Measurements from ENCODE around the gene MRPL51. TPM values are rescaled to one million over a fixed set of nuclear protein-coding genes. Genes with fewer than 3 reads are reported as not detected.

MRPL51 gene
- total and polyA plus RNA-seq, 10 of the 15 experiments (the other 5 are each of a cell fraction or from before 2014, with no cell fraction given): 137 to 1,202 (median 267) TPM

- ATAC-seq (no peak), DNase-seq (ENCODE audit: low read depth, low spot score) (no peak), FAIRE-seq (no peak)
- H2AFZ ChIP-seq (ENCODE audit: control insufficient read depth, low read depth, low read length): no peak overlapping the region
- no TSS peak for BruUV-seq (replicated peaks)
- no peak overlapping the region for H3K9ac ChIP-seq (ENCODE audit: control insufficient read depth, insufficient read depth, low read length)
- RAD21 ChIA-PET (ENCODE audit: unreplicated experiment): no interaction called here
- TF ChIP-seq MLLT1 (IDR thresholded peaks at IDR 0.05) (no peak), POLR2AphosphoS2 (IDR thresholded peaks at IDR 0.05; ENCODE audit: low read depth, low read length) (no peak)
- TF ChIP-seq, protein P1, sequence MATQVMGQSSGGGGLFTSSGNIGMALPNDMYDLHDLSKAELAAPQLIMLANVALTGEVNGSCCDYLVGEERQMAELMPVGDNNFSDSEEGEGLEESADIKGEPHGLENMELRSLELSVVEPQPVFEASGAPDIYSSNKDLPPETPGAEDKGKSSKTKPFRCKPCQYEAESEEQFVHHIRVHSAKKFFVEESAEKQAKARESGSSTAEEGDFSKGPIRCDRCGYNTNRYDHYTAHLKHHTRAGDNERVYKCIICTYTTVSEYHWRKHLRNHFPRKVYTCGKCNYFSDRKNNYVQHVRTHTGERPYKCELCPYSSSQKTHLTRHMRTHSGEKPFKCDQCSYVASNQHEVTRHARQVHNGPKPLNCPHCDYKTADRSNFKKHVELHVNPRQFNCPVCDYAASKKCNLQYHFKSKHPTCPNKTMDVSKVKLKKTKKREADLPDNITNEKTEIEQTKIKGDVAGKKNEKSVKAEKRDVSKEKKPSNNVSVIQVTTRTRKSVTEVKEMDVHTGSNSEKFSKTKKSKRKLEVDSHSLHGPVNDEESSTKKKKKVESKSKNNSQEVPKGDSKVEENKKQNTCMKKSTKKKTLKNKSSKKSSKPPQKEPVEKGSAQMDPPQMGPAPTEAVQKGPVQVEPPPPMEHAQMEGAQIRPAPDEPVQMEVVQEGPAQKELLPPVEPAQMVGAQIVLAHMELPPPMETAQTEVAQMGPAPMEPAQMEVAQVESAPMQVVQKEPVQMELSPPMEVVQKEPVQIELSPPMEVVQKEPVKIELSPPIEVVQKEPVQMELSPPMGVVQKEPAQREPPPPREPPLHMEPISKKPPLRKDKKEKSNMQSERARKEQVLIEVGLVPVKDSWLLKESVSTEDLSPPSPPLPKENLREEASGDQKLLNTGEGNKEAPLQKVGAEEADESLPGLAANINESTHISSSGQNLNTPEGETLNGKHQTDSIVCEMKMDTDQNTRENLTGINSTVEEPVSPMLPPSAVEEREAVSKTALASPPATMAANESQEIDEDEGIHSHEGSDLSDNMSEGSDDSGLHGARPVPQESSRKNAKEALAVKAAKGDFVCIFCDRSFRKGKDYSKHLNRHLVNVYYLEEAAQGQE (IDR thresholded peaks at IDR 0.05; ENCODE audit: low read depth, low read length): no peak
- CTCF ChIA-PET: interaction anchor here (1.4 kb wide), 1 partner anchor 11 kb away, joined by 3 read pairs; no protein-coding TSS in a partner anchor
- no peaks in the 10 kb centered on the region for H3K27me3 ChIP-seq (replicated peaks in 1 of 2; ENCODE audit: control insufficient read depth in 2 of 2, insufficient read depth in 2 of 2, low read length in 1 of 2)
- in situ Hi-C loops (cut with MboI): no loop called here
- no peak overlapping the region for H3K27ac ChIP-seq (ENCODE audit: control insufficient read depth, insufficient read depth)
- no peaks in the 10 kb centered on the region for H4K20me1 ChIP-seq (ENCODE audit: control insufficient read depth, insufficient read depth)
- H3K36me3 ChIP-seq (ENCODE audit: control insufficient read depth in 2 of 2, insufficient read depth in 2 of 2, low read length in 1 of 2): peaks cover 67 to 79% of the 10 kb centered on the region in 2 experiments
- 97% methylated on average over 19 of the region's 19 CpGs for WGBS (ENCODE audit: insufficient coverage, insufficient replicate concordance, low lambda C conversion rate, missing lambda C conversion rate)
- intact Hi-C loops (cut with micrococcal nuclease; ENCODE audit: unreplicated experiment): no loop called here
- H3K4me1 ChIP-seq (ENCODE audit: control insufficient read depth, insufficient read depth, low read length): peaks cover 2% of the 10 kb centered on the region; the same call in 1 of the 2 replicates
- no peak overlapping the region for H3K4me2 ChIP-seq (ENCODE audit: control insufficient read depth, insufficient read depth)
- peaks cover 7% of the 10 kb centered on the region for H3K79me2 ChIP-seq (ENCODE audit: control insufficient read depth, insufficient read depth, low read length)
- no peaks in the 10 kb centered on the region for H3K9me3 ChIP-seq (replicated peaks; ENCODE audit: control insufficient read depth, insufficient read depth, low read length)
- SMC1A ChIA-PET (ENCODE audit: uncharacterized antibody, unreplicated experiment): no interaction called here
- no peak overlapping the region for H3K4me3 ChIP-seq
- POLR2A ChIA-PET: no interaction called here
Measured at GRCh38 chr12:6526766-6527525, 33.9 kb upstream of the MRPL51 start.

All from GM12878 (cell line).